Measurements from ENCODE around the gene EIF1.
"Not testable (repeated sequence)": the region's sequence is repeated elsewhere in the genome, so short reads cannot be mapped to it uniquely, and the experiment has no call there.

DNA sequence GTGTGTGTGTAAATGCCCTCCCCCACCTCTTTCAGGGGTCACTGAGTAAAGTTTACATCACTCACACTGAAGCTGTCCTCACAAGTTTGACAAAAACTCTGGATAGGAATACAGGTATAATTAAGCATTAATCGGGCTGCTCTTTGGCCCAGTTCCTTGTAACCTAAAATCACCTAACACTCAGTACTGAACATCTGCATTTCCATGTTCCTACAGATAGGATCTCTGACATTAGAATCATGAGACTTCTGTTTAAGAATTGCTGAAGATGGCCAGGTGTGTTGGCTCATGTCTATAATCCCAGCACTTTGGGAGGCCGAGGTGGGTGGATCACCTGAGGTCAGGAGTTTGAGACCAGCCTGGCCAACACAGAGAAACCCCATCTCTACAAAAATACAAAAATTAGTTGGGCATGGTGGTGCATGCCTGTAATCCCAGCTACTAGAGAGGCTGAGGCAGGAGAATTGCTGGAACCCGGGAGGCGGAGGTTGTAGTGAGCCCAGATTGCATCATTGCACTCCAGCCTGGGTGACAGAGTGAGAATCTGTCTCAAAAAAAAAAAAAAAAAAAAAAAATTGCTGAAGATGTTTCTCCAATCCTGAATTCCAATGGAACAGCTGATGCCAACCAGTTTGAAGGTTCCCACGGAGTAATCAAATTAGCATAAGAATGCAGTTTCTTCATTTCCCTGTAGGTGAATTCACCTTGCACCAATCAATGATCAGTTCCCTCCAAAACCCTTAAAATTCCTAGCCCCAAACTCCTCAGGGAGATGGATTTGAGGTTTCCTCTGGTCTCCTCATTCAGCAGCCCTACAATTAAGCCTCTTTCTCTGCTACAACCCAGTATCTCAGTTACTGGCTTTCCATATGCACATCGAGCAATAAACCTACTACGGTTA is 13.3 kb upstream of the EIF1 start:
- not testable (repeated sequence) for TF ChIP-seq HOXA7 (CRISPR knock-in tag; IDR thresholded peaks at IDR 0.05)
- TF ChIP-seq, protein P1, sequence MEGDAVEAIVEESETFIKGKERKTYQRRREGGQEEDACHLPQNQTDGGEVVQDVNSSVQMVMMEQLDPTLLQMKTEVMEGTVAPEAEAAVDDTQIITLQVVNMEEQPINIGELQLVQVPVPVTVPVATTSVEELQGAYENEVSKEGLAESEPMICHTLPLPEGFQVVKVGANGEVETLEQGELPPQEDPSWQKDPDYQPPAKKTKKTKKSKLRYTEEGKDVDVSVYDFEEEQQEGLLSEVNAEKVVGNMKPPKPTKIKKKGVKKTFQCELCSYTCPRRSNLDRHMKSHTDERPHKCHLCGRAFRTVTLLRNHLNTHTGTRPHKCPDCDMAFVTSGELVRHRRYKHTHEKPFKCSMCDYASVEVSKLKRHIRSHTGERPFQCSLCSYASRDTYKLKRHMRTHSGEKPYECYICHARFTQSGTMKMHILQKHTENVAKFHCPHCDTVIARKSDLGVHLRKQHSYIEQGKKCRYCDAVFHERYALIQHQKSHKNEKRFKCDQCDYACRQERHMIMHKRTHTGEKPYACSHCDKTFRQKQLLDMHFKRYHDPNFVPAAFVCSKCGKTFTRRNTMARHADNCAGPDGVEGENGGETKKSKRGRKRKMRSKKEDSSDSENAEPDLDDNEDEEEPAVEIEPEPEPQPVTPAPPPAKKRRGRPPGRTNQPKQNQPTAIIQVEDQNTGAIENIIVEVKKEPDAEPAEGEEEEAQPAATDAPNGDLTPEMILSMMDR (IDR thresholded peaks at IDR 0.05) = not testable (repeated sequence)
